Small intestine (tissue), 7 donors: Measurements from ENCODE around the gene MLST8. TPM values are rescaled to one million over a fixed set of nuclear protein-coding genes. Genes with fewer than 3 reads are reported as not detected.
"Not testable (repeated sequence)": the region's sequence is repeated elsewhere in the genome, so short reads cannot be mapped to it uniquely, and the experiment has no call there.

Experiments
- DNase-seq, 2 donors: peaks; one replicate each; pipeline versions ENCODE4 v3.0.0 to v3.0.0-alpha.2; 2013
- FAIRE-seq: peaks from 2 replicates; lab custom pipeline; 2012; peaks lifted over from hg19 to GRCh38; lab: Jason Lieb, UNC
- H3K27ac ChIP-seq, 3 donors: one replicate each; pipeline ENCODE4 v1.5.1; 2013; ENCODE audit warnings: low read length in 2 of 3, mild to moderate bottlenecking in 2 of 3, control low read depth in 1 of 3, inconsistent platforms in 1 of 3, low read depth in 1 of 3, moderate library complexity in 1 of 3
- H3K27me3 ChIP-seq, 3 donors: one replicate each; pipeline ENCODE4 v1.6.1; 2013; ENCODE audit warnings: low read length in 3 of 3, inconsistent platforms in 1 of 3; ENCODE audit not compliant: control insufficient read depth in 3 of 3, insufficient read depth in 3 of 3
- H3K36me3 ChIP-seq, 3 donors: one replicate each; pipeline ENCODE4 v1.6.1; 2013; ENCODE audit warnings: low read length in 3 of 3, inconsistent platforms in 1 of 3, low read depth in 1 of 3, mild to moderate bottlenecking in 1 of 3, moderate library complexity in 1 of 3; ENCODE audit not compliant: control insufficient read depth in 3 of 3, insufficient read depth in 2 of 3
- H3K4me1 ChIP-seq, 3 donors: one replicate each; pipeline ENCODE4 v1.6.1; 2013; ENCODE audit warnings: low read length in 2 of 3, inconsistent platforms in 1 of 3, low read depth in 1 of 3, mild to moderate bottlenecking in 1 of 3, moderate library complexity in 1 of 3; ENCODE audit not compliant: control insufficient read depth in 3 of 3, insufficient read depth in 2 of 3
- H3K4me3 ChIP-seq, 3 donors: one replicate each; pipeline ENCODE4 v1.5.1; 2013; ENCODE audit warnings: low read length in 3 of 3, control low read depth in 1 of 3, inconsistent platforms in 1 of 3, low read depth in 1 of 3, mild to moderate bottlenecking in 1 of 3, moderate library complexity in 1 of 3
- H3K9me3 ChIP-seq, 2 donors: one replicate each; pipeline ENCODE4 v1.6.1; 2013; ENCODE audit warnings: low read depth in 1 of 2, low read length in 1 of 2; ENCODE audit not compliant: control insufficient read depth in 2 of 2, insufficient read depth in 1 of 2
- WGBS, 3 donors: extraction: QIAGEN DNeasy Blood & Tissue Kit; methylation state at CpG; one replicate each; pipeline ENCODE4 v1.1.7; 2013; 5-methylcytosine and 5-hydroxymethylcytosine counted together
- polyA plus RNA-seq, 4 donors: library from polyadenylated mRNA; stranded (reverse) in 3 of 4; unstranded in 1 of 4; fragments of 200-250 nt in 3 of 4; fragments of 120-200 nt in 1 of 4; gene quantifications; one replicate each; pipeline versions ENCODE4 v1.2.1 to v1.2.3, GENCODE V29; 2013
- donor health status: healthy with polysubstance abuse.
- donor health status: control.
- donor health status: control.
- donor health status: Bipolar disorder and iron deficiency.
- donor health status: healthy.

The MLST8 gene
- polyA plus RNA-seq, 4 donors: 41.5 to 68.7 (median 62.7) TPM

DNA sequence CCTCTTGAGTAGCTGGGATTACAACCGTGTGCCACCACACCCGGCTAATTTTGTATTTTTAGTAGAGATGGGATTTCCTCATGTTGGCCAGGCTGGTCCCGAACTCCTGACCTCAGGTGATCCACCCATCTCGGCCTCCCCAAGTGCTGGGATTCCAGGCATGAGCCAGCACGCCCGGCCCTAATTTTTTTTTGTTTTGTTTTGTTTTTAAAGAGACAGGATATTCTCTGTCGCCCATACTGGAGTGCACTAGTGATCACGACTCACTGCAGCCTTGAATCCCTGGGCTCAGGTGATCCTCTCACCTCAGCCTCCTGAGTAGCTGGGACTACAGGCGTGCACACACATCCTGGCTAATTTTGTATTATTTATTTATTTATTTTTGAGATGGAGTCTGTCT, 35.1 kb downstream of the MLST8 start:
- H3K4me3 ChIP-seq, H3K9me3 ChIP-seq, FAIRE-seq, H3K27ac ChIP-seq, DNase-seq: not testable (repeated sequence)
- Histone ChIP-seq H3K27me3 (peaks cover 0 to 28% (median 6%) of the 10 kb centered on the region in 3 donors), H3K36me3 (peaks cover 2 to 74% (median 13%) of the 10 kb centered on the region in 3 donors), H3K4me1 (peaks cover 0 to 30% (median 0%) of the 10 kb centered on the region in 3 donors)
- WGBS, 3 donors: 79 to 85% (median 80%) methylated on average over 9 of the region's 9 CpGs

DNA sequence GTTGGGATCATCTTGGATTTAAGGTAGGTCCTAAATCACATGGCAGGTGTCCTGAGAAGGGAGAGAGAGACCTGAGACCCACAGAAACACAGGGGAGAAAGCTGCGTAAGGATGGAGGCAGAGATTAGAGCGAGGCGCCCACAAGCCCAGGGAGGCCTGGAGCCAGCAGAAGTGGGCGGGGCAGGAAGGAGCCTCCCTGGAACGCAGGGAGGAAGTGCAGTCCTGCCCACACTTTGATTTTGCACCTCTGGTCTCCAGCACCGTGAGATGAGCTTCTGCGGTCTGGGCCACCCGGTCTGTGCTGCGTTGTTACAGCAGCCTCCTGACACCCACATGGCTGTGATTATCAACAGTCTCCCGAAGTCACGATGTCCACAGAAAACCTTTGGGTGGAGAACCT, 37.3 kb downstream of the MLST8 start:
- peaks cover 2 to 86% (median 8%) of the 10 kb centered on the region in 3 donors for H3K36me3 ChIP-seq
- H3K4me3 ChIP-seq: no peak overlapping the region
- H3K27ac ChIP-seq: no peak overlapping the region
- peaks cover 0 to 6% (median 0%) of the 10 kb centered on the region in 3 donors for H3K27me3 ChIP-seq
- no peaks in the 10 kb centered on the region for H3K9me3 ChIP-seq
- 81 to 86% (median 83%) methylated on average over 11 of the region's 11 CpGs for WGBS, 3 donors
- H3K4me1 ChIP-seq: peaks cover 0 to 14% (median 0%) of the 10 kb centered on the region in 3 donors
- FAIRE-seq: no peak
- DNase-seq: no peak

DNA sequence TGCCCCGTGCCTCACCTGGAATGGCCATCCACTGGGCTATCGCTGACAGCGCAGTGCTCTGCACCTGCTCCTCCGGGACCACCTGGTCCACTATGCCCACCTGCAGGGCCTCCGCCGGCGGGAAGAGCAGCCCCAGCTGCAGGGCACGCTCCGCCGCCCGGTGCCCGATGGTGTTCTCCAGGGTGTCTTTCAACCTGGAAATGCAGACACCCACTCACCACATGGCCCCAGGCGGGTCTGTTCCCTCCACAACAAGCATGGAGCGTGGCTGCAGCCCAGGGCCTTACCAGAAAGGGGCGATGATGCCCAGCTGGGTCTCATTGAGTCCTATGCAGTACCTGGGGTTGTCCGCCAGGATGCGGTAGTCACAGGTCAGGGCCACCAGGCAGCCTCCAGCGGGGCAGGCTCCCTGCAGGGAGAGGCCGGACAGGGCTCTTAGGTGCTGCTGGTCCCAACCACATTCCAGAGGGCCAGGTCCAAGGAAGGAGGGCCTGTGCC, 37.8 kb downstream of the MLST8 start:
- Histone ChIP-seq H3K4me3 (no peak overlapping the region), H3K36me3 (peaks cover 2 to 87% (median 8%) of the 10 kb centered on the region in 3 donors), H3K4me1 (peaks cover 0 to 9% (median 0%) of the 10 kb centered on the region in 3 donors), H3K9me3 (no peaks in the 10 kb centered on the region), H3K27ac (no peak overlapping the region), H3K27me3 (peaks cover 0 to under 1% (median 0%) of the 10 kb centered on the region in 3 donors)
- 95 to 97% (median 96%) methylated on average over 18 to 19 of the region's 19 CpGs for WGBS, 3 donors
- FAIRE-seq: no peak
- no peak for DNase-seq

DNA sequence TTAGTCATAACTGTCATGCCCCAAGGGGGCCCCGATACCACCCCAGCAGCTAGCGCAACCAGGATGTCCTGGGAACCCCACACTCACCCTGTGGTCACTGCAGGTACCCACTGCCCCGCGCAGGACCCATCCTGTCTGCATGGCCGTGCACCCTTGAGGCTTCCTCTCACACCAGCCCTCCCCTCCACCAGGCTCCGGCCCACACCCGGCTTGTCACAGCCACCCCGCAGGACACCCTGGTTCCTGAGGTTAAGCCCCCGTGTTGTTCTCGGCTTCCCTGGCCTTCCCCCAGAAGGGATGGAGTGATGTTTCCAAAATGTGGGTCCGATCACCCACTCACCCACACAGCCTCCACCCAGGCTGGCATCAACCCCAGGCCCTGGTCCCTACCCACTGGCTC, 38.5 kb downstream of the MLST8 start:
- H3K36me3 ChIP-seq: peaks cover 2 to 88% (median 8%) of the 10 kb centered on the region in 3 donors

DNA sequence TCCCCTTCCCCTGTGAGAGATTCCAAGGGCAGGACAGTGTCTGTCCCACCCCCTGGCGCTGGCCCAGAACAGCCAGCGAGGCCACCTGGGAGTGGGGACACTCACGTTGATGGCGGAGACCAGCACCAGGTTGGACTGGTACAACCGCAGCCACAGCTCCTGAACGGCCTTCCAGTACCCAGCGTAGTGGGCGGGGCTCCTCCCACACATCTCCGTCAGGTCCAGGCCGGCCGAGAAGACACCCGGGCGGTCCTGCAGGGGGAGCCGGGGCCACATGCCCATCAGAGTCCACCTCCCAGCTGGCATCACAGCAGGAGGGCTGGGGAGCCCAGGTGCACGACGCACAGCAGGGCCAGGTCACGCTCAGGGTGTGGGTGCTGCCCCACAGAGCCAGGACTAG, 39.0 kb downstream of the MLST8 start:
- Histone ChIP-seq H3K27ac (no peak overlapping the region), H3K36me3 (peaks cover 2 to 86% (median 8%) of the 10 kb centered on the region in 3 donors), H3K4me3 (no peak overlapping the region), H3K9me3 (no peaks in the 10 kb centered on the region), H3K27me3 (no peaks in the 10 kb centered on the region), H3K4me1 (no peaks in the 10 kb centered on the region)
- FAIRE-seq (no peak), DNase-seq (no peak)
- WGBS, 3 donors: 83 to 87% (median 85%) methylated on average over 17 of the region's 17 CpGs

More for the DNA sequence above, 38.5 kb downstream of the MLST8 start:
- peaks cover 0 to 2% (median 0%) of the 10 kb centered on the region in 3 donors for H3K4me1 ChIP-seq
- FAIRE-seq: no peak
- no peak for DNase-seq
- H3K4me3 ChIP-seq: no peak overlapping the region
- no peaks in the 10 kb centered on the region for H3K27me3 ChIP-seq
- WGBS, 3 donors: 91 to 99% (median 96%) methylated on average over 11 of the region's 11 CpGs
- H3K9me3 ChIP-seq: no peaks in the 10 kb centered on the region
- no peak overlapping the region for H3K27ac ChIP-seq

DNA sequence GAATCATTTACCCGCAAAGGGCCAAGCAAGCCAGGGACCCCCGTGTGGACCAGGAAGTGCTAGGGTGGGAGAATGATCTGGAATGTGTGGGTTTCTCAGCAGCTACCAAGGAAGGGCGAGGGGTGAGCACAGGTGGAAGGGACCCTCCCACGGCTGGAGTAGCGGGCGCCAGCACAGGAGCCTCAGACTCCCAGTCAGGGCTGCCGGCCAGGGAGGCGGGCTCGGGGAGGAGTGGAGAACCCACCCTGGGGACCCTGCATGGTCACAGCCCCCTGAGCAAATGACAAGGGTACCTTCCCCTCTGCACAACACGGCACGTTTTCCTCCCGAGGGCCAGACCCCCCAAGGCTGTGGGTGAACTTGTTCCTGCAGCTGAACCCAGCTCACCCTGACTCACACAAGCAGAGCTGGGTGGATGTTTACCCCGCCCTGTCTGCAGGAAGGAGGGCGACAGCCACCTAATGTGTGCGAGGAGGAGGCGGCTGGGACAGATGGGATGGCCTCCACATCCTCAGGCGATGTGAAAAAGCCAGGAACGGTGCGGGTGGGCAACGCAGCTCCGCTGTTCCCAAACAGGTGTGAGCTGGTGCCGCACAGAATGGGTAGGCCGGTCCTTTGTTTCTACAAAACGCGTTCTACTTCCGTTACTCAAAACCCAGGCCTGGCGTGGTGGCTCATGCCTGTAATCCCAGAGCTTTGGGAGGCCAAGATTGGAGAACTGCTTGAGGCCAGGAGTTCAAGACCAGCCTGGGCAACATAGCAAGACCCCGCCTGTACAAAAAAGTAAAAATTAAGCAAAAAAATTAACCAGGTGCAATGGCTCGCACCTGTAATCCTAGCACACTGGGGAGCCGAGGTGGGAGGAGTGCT, 39.9 kb downstream of the MLST8 start:
- H3K9me3 ChIP-seq: no peaks in the 10 kb centered on the region
- no peak overlapping the region for H3K27ac ChIP-seq
- H3K27me3 ChIP-seq: no peaks in the 10 kb centered on the region
- WGBS, 3 donors: 94 to 95% (median 95%) methylated on average over 30 of the region's 30 CpGs
- FAIRE-seq: no peak
- peaks cover 2 to 80% (median 5%) of the 10 kb centered on the region in 3 donors for H3K36me3 ChIP-seq
- no peak for DNase-seq
- H3K4me3 ChIP-seq: no peak overlapping the region
- peaks cover 0 to 3% (median 0%) of the 10 kb centered on the region in 3 donors for H3K4me1 ChIP-seq

DNA sequence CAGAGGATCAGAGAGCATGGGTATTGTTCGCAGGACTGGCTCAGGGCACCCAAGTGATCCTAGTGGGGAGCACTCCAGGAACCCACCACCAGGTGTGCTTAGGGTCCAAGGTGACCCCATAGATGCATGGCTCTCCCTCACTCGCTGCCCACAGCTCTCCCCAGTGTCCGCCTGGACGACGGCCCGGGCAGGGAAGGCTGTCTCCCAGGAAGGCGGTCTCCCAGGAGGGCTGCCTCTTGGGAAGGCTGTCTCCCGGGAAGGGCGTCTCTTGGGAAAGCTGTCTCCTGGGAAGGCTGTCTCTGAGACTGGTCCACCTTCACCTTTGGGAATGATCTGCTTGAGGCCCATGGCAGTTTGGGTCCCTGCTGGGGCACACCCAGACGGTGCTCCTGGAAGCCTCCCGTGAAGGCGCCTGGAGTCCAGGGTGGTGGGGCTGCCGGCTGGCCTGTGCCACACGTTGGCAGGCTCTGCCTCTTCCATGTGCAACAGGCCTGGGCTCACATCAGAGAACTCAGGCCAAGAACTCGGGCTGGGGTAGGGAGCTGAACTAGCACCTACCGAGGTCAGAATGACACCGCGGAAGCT, 41.1 kb downstream of the MLST8 start:
- H3K36me3 ChIP-seq: peaks cover 2 to 71% (median 5%) of the 10 kb centered on the region in 3 donors
- 88 to 92% (median 89%) methylated on average over 18 of the region's 18 CpGs for WGBS, 3 donors
- no peak overlapping the region for H3K4me3 ChIP-seq
- H3K9me3 ChIP-seq: no peaks in the 10 kb centered on the region
- H3K27me3 ChIP-seq: no peaks in the 10 kb centered on the region
- DNase-seq (no peak), FAIRE-seq (no peak)
- H3K4me1 ChIP-seq: peaks cover 0 to 3% (median 2%) of the 10 kb centered on the region in 3 donors
- no peak overlapping the region for H3K27ac ChIP-seq

DNA sequence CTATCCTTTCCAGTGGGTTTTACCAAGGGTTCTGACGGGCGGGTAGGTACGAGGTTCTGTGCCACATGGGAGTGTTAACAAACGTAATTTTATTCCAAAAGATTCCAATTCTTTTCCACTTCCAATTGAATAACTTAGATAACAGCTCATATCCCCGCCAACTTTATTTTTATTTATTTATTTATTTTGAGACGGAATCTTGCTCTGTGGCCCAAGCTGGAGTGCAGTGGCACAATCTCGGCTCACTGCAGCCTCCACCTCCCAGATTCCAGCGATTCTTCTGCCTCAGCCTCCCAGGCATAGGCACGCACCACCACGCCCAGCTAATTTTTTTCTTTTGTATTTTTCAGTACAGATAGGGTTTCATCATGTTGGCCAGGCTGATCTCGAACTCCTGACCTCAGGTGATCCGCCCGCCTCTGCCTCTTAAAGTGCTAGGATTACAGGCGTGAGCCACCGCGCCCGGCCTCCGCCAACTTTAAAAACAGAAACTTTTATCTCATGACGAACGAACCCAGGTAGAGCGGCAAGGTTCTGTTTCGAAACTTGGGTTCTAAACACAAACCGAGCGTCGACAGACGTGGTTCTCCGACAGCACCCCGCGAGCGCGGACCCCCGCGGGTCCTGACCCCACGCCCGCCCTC, 45.5 kb downstream of the MLST8 start:
- no peak for FAIRE-seq
- Histone ChIP-seq H3K27ac (peak overlapping the region; percentile 77 to 98 (median 80)), H3K27me3 (no peaks in the 10 kb centered on the region), H3K36me3 (peaks cover 9 to 74% (median 16%) of the 10 kb centered on the region in 3 donors), H3K9me3 (no peaks in the 10 kb centered on the region), H3K4me3 (peak overlapping the region; percentile 66 to 91 (median 88)), H3K4me1 (peaks cover 0 to 11% (median 2%) of the 10 kb centered on the region in 3 donors)
- 1 to 7% (median 5%) methylated on average over 35 of the region's 35 CpGs for WGBS, 3 donors
- peak in 1 of 2 donors; percentile 61 for DNase-seq
